Stimulated activated CD8-positive, alpha-beta memory T cell treated with anti-CD3 and anti-CD28 coated beads, Interleukin-4, amount 100 ng/mL, for 48 hours (primary cell): ENCODE results near the gene NPEPL1.

Source experiments
- DNase-seq: peaks from one replicate; pipeline ENCODE4 v3.0.0-alpha.2; 2020

NPEPL1 gene

GRCh38 chr20:58684291-58684690 lies 8.3 kb upstream of the NPEPL1 start:
- no peak for DNase-seq

GRCh38 chr20:58685988-58686387 lies 6.6 kb upstream of the NPEPL1 start:
- no peak for DNase-seq

- DNase-seq = no peak
Observed at GRCh38 chr20:58688414-58688813, 4.2 kb upstream of the NPEPL1 start.

- DNase-seq = no peak
Observed at GRCh38 chr20:58688840-58689239, 3.8 kb upstream of the NPEPL1 start.

- peak; percentile 12 for DNase-seq
Observed at GRCh38 chr20:58690396-58691135, 2.0 kb upstream of the NPEPL1 start.

- DNase-seq = peak; percentile 31
Observed at GRCh38 chr20:58691773-58692578, 624 bp upstream of the NPEPL1 start.

- DNase-seq = peak; percentile 32
Observed at GRCh38 chr20:58693226-58694006, 816 bp downstream of the NPEPL1 start.

- DNase-seq = no peak
Observed at GRCh38 chr20:58694241-58695083, 1.9 kb downstream of the NPEPL1 start.

GRCh38 chr20:58695084-58695722 lies 2.6 kb downstream of the NPEPL1 start:
- DNase-seq = no peak

- DNase-seq = no peak
Observed at GRCh38 chr20:58695895-58696375, 3.3 kb downstream of the NPEPL1 start.

- DNase-seq = no peak
Observed at GRCh38 chr20:58696411-58696961, 3.9 kb downstream of the NPEPL1 start.

GRCh38 chr20:58697201-58697866 lies 4.7 kb downstream of the NPEPL1 start:
- DNase-seq = no peak

- DNase-seq = no peak
Observed at GRCh38 chr20:58697867-58698703, 5.5 kb downstream of the NPEPL1 start.

GRCh38 chr20:58698741-58699622 lies 6.4 kb downstream of the NPEPL1 start:
- DNase-seq = no peak

- DNase-seq = no peak
Observed at GRCh38 chr20:58699623-58700107, 7.1 kb downstream of the NPEPL1 start.

- DNase-seq = peak; percentile 56
Observed at GRCh38 chr20:58700121-58700821, 7.7 kb downstream of the NPEPL1 start.

- no peak for DNase-seq
Observed at GRCh38 chr20:58700823-58701222, 8.2 kb downstream of the NPEPL1 start.
